HG02610 (cell line): ENCODE measurements around the gene SLC20A1.
"Not testable (repeated sequence)": the region's sequence is repeated elsewhere in the genome, so short reads cannot be mapped to it uniquely, and the experiment has no call there.

ENCODE experiments used
- ATAC-seq: cut with Tn5 transposase; IDR thresholded peaks from one replicate; pipeline ENCODE4 v1.9.1; 2021; ENCODE audit warnings: mild to moderate bottlenecking, moderate library complexity; ENCODE audit not compliant: unreplicated experiment

The SLC20A1 gene, protein sequence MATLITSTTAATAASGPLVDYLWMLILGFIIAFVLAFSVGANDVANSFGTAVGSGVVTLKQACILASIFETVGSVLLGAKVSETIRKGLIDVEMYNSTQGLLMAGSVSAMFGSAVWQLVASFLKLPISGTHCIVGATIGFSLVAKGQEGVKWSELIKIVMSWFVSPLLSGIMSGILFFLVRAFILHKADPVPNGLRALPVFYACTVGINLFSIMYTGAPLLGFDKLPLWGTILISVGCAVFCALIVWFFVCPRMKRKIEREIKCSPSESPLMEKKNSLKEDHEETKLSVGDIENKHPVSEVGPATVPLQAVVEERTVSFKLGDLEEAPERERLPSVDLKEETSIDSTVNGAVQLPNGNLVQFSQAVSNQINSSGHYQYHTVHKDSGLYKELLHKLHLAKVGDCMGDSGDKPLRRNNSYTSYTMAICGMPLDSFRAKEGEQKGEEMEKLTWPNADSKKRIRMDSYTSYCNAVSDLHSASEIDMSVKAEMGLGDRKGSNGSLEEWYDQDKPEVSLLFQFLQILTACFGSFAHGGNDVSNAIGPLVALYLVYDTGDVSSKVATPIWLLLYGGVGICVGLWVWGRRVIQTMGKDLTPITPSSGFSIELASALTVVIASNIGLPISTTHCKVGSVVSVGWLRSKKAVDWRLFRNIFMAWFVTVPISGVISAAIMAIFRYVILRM

DNA sequence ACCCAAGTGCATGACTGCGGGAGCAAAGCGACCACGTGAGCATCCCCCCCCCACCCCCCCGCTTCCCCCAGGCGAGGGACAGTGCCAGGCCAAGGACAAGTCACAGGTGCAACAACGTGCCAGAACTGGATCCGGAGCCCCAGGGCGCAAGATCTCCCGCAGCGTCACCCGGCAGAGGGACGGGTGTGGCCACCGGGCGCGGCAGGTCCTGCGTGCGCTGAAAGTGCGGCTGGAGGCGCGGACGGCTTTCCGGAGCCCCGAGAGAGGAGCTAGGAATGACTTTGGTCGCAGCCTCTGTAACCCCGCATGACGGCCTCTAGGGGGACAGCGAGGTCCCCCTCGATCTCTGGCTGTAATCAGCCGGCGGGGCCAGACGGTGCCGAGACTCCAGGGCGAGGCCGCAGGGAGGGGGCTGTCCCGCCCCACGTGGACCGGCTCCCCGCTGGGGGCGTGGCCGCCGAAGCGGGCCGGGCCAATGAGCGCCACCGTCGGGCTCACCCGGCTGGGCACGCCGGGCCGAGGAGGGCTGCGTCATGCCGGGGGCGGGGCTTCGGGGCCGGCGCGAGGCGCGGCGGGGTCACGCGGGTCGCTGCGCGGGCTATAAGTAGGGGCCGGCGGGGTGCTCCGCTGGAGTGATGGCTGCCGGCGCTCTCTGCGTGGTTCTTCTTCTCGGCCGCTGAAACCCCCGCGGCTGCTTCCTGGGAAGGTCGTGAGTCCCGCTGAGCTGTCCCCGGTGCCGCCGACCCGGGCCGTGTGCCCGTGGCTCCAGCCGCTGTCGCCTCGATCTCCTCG is at the start of gene SLC20A1:
Gene SLC20A1 (plus strand): TSS at position 630 of the 792 bp plus-strand sequence. CDS start 890 bp downstream, outside the sequence.
- peak; percentile 93 for ATAC-seq

DNA sequence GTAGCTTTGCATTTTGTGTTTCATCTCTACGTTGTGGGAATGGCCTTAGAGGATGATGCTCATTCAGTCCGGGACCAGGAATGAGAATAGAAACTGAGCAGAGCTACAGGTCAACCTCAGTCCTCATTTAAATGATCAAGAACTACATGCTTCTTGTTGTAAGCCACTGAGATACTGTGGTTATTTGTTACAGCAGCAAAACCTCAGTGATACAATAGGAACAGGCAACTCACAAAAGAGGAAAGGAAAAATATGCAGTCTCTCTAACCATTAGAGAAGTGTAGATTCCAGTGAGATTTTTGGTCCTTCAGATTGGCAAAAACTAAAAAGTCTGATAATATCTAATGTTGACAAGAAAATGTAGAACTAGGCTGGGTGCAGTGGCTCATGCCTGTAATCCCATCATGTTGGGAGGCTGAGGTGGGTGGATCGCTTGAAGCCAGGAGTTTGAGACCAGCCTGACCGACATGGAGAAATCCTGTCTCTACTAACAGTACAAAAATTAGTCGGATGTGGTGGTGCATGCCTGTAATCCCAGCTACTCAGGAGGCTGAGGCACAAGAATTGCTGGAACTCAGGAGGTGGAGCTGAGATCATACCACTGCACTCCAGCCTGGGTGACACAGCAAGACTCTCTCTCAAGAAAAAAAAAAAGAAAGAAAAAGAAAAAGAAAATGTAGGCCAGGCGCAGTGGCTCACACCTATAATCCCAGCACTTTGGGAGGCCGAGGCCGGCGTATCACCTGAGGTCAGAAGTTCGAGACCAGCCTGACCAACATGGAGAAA is 48.0 kb upstream of the SLC20A1 start:
- ATAC-seq: no peak

DNA sequence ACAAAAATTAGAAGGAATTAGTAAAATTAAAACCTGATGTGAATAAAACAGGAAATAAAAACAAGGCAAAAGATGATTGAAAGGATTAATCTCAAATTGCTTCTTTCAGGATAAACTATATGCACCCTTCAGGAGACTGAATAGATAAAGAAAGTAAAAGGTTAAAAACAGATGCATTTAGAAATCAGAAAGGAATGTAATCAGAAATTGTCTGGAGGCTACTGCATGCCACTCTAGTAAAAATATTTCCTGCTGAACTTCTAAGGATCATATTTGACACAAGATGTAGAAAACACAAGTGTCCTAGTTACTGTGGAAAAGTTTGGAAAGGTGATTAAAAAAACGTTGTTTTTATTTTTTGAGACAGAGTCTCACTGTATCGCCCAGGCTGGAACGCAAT is 45.1 kb upstream of the SLC20A1 start:
- ATAC-seq: no peak

DNA sequence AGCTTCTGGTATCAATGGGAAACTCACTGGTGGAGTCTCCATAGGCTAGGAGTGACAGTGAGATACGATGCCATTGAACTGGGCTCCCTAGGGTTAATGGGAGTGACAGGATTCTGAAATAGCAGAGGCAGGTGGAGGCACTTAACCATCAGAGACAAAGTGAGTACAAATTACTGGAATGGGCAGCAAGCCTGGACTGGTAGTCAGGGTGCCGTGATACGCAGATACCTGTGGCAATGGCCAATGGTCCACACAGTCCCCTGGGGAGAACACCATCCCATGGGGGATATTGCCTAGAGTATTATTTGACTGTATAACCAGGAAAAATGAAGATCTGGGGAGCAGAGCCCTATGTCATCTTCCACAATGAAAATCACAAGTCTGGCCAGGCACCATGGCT is 44.0 kb upstream of the SLC20A1 start:
- no peak for ATAC-seq

DNA sequence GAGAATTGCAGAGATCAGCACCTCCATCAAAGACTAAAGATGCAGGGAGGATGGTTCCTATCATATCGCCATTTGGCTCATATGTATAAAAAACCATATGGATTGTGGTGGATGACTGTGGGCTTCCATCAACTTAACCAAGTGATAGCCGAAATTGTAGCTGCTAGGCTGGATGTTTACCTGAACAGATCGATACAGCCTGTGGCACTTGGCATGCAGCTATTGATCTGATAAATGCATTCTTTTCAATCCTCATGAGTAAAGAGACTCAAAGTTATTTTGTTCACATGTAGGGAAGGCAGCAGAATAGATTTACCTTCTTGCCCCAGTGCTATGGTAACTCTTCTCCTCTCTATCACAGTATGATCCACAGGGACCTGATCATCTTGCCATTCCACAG is 42.8 kb upstream of the SLC20A1 start:
- ATAC-seq: no peak

DNA sequence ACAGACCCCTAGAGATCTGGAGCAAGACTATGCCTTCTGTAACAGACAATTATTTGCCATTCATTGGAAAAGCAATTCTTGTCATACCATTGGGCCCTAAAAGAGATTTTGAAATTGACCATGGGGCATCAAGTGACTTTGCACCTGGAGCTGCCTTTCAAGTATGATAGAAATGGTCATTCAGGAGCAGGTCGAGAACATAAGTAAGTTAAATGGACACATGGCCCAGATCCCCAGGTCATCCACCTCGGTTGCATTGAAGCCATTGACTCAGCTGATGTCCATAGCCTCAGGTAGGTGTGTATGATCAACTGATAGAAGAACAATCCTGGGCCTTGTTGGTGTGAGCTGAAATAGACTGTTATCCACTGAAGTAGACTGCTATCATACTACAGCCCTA is 42.0 kb upstream of the SLC20A1 start:
- ATAC-seq: no peak

DNA sequence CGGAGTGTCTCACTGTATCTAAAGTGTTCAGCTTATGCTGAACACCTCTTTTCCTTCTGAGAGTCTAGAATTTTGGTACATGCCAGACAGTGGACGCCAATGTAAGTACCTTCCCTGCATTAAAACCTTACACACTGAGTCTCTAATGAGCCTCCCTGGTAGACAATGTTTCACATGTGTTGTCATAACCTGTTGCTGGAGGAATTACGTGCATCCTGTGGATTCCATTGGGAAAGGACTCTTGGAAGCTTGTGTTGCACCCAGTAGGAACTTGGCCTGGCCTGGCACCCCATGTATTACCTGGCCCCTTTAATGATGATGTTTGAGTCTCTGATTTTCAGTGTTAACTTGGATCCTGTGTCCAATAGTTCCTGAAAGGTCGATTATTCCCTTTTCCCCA is 40.8 kb upstream of the SLC20A1 start:
- no peak for ATAC-seq

DNA sequence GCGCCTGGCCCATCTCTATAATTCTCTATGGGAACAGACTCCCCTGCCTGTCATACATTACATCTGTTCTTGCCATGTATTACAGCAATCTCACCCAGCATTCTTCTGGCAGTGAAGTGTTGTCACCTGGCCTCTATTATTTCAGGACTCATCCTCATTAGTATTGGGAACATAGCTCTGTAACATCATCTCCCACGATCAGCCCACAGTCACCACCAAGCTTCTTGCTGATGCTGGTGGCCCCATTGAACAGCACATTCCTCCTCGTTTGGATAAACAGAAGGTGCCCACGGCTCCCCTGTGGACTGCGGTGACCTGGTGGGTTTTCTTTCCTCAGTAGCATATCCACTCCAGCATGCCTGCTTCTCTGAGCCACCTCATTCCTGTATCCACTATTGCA is 39.8 kb upstream of the SLC20A1 start:
- ATAC-seq: no peak

DNA sequence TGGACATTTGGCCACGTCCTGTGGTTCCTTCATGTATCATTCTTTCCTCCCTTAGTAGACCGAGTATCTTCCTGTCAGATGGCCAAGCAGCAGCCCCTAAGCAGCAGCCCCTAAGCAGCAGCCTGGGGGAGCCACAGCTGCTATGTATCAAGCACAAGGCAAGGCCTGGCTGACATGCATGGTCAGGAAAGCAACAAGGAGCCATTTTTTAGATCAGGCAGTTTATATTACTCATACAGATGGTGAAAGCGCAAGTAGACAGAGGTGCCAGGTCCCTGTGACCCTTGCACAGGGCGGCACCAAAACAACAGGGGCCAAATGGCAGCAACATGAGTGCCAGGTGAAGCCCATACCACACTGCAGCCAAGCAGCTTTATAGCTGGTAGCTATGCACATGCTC is 39.2 kb upstream of the SLC20A1 start:
- ATAC-seq: no peak

DNA sequence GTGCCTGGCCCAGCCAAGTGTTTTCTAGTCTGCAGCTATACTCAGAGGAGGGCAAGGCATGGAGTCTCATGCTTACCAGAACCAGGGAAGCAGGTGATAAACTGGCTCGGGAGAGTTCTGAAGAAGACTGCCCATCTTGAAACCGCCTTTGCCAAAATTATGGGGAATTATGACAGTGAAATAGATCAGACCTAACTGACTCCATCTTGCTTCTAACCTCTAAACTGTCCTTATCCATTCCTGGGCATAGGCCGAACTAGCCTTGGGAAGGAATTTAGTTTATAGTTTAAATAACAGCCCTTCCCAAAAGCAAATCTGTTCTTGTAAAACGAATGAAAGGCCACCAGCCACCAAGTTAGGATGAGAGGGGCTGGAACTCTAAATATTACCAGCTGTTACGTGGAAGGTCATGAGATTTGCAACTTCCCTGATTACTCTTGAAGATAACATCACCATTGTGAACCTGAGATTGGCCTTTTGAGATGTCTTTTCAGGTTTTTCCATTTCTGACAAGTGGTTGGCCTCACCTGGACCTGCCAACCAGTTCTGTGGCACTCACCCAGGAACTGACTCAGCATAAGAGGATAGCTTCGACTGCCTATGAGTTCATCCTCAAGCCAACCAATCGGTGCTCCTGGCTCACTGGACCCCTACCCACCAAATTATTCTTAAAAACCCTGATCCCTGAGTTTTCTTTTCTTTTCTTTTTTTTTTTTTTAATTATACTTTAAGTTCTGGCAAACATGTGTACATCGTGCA is 37.9 kb upstream of the SLC20A1 start:
- no peak for ATAC-seq

DNA sequence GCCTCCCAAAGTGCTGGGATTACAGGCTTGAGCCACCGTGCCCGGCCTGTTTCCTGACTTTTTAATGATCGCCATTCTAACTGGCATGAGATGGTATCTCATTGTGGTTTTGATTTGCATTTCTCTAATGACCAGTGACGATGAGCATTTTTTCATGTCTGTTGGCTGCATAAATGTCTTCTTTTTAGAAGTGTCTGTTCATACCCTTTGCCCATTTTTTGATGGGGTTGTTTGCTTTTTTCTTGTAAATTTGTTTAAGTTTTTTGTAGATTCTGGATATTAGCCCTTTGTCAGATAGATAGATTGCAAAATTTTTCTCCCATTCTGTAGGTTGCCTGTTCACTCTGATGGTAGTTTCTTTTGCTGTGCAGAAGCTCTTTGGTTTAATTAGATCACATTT is 36.4 kb upstream of the SLC20A1 start:
- ATAC-seq: not testable (repeated sequence)

DNA sequence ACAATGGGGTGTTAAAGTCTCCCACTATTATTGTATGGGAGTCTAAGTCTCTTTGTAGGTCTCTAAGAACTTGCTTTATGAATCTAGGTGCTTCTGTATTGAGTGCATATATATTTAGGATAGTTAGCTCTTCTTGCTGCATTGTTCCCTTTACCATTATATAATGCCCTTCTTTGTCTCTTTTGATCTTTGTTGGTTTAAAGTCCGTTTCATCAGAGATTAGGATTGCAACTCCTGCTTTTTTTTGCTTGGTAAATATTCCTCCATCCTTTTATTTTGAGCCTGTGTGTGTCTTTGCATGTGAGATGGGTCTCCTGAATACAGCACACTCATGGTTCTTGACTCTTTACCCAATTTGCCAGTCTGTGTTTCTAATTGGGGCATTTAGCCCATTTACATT is 33.5 kb upstream of the SLC20A1 start:
- ATAC-seq: not testable (repeated sequence)

DNA sequence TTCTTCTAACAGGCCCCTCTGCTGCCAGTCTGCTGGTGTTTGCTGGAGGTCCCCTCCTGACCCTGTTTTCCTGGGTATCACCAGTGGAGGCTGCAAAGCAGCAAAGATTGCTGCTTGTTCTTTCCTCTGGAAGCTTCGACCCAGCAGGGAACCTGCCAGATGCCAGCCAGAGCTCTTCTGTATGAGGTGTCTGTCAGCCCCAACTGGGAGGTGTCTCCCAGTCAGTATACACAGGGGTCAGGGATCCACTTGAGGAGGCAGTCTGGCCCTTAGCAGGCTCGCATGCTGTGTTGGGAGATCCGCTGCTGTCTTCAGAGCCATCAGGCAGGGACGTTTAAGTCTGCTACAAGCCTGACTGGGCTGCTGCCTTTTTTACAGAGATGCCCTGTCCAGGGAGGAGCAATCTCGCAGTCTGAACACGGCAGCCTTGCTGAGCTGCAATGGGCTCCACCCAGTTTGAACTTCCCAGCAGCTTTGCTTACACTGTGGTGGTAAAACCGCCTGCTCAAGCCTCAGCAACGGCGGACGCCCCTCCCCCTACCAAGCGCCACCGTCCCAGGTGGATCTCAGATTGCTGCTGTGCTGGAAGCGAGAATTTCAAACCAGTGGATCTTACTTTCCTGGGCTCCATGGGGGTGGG is 31.4 kb upstream of the SLC20A1 start:
- no peak for ATAC-seq

DNA sequence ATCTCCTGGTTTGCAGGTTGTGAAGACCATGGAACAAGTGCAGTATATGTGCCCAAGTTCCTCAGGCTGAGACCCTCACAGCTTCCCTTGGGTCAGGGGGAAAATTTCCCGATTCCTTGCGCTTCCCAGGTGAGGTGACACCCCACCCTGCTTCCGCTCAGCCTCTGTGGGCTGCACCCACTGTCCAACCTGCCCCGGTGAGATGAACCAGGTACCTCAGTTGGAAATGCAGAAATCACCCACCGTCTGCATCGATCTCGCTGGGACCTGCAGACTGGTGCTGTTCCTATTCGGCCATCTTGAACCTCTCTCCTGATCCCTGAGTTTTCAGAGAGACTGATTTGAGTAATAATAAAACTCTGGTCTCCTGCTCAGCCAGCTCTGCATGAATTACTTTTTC is 30.7 kb upstream of the SLC20A1 start:
- no peak for ATAC-seq

DNA sequence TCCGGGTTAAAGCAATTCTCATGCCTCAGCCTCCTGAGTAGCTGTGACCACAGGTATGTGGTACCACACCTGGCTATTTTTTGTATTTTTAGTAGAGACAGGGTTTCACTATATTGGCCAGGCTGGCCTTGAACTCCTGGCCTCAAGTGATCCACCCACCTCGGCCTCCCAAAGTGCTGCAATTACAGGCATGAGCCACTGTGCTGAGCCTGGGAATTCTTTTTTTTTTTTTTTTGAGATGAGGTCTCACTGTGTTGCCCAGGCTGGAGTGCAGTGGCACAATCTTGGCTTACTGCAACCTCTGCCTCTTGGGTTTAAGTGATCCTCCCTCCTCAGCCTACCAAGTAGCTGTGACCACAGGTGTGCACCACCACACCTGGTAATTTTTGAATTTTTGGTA is 29.9 kb upstream of the SLC20A1 start:
- not testable (repeated sequence) for ATAC-seq

DNA sequence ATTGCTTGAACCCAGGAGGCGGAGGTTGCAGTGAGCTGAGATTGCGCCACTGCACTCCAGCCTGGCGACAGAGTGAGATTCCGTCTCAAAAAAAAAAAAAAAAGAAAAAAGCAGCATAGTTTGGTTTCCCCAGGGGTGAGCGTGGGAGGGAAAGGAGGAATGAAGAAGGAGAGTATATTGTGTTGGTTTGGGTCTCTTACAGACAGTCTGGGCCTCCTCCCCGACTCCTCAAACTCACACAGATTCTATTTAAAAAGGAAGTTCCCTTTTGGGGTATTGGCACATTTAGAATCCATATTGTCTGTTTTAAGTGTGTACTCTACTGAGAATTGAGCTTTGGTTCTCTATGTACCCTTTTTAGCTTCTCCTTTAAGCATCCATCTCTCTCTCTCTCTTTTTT is 27.4 kb upstream of the SLC20A1 start:
- no peak for ATAC-seq

DNA sequence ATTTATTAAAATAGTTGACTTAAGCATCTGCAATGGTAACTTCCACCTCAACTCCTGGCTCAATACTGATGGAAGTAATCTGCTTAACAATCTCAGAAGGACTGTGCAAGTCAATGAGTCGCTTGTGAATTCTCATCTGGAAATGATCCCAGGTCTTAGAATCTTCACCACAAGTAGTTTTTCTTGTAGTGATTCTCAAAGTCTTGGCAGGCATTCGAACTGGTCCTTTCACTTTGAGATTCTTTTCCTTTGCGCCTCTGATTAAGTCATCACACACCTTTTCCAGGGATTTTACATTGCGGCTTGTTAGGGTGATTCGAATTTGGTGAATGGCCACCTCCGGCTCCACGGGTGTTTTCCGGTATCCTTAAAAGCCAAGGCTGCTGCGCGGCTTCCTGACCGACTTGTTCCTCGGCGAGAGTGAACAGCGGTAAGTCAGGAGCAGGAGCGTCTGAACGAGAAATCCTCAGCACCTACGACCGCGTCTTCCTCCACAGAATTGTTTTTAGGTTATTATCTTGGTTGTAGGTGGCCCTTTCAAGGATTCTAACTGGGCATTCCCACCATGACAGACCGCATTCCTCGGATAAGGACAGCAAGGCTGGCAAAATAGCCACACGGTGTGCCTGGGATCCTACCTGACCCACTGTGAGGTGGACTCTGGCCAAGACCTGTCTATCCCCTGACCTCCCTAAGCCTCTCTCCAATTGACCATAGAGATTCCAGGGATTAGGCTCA is 23.8 kb upstream of the SLC20A1 start:
- no peak for ATAC-seq

DNA sequence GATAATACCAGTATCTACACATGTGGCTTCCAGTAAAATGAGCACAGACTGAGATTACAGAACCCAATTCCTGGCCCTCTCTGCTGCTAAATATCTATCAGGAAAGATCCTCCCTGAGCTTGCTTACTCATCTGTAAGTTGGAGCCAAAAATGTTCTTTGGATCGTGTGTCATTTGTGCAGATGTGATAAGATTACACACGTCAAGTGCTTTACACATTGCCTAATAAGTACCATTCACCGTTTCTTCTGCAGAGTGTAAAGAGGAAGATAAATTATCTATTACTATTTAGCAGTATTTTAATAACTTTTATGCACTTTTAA is 23.2 kb upstream of the SLC20A1 start:
- no peak for ATAC-seq
